Right lobe of liver (tissue), 6 donors: ENCODE results near the gene CORO2B. TPM values are rescaled to one million over a fixed set of nuclear protein-coding genes. Genes with fewer than 3 reads are reported as not detected.

Experiments
- ATAC-seq, 4 donors: fragments of 200-7000 bp; cut with Tn5 transposase; one replicate each; pipeline ENCODE4 v1.9.1; 2020; ENCODE audit warnings: mild to moderate bottlenecking in 4 of 4, moderate library complexity in 4 of 4
- DNase-seq, 3 donors: peaks; one replicate each; pipeline ENCODE4 v3.0.0-alpha.2; 2020
- H3K27ac ChIP-seq, 3 donors: fragments of 200-600 bp; one replicate each; pipeline ENCODE4 v1.8.0; 2022
- H3K27me3 ChIP-seq, 2 donors: fragments of 200-600 bp; one replicate each; pipeline ENCODE4 v1.8.0; 2022
- H3K36me3 ChIP-seq, 4 donors: fragments of 200-600 bp; sonication (generic) in 1 of 4; one replicate each; pipeline versions ENCODE4 v1.5.1 to v1.8.0; 2017 to 2022; ENCODE audit warnings: control low read depth in 1 of 4
- H3K4me1 ChIP-seq, 4 donors: fragments of 200-600 bp; sonication (generic) in 1 of 4; one replicate each; pipeline versions ENCODE4 v1.5.1 to v1.8.0; 2017 to 2022; ENCODE audit warnings: control low read depth in 1 of 4
- H3K4me3 ChIP-seq, 3 donors: fragments of 200-600 bp; one replicate each; pipeline ENCODE4 v1.8.0; 2022
- H3K9me3 ChIP-seq, 4 donors: fragments of 200-600 bp; sonication (generic) in 1 of 4; one replicate each; pipeline versions ENCODE4 v1.5.1 to v1.8.0; 2017 to 2022; ENCODE audit warnings: control low read depth in 1 of 4
- CTCF ChIP-seq, 4 donors: fragments of 200-600 bp in 3 of 4; fragments of 450-650 bp in 1 of 4; IDR thresholded peaks; one replicate each; pipeline versions ENCODE4 v1.5.1 to v1.8.0; 2016 to 2022; ENCODE audit warnings: antibody characterized with exemption in 4 of 4, mild to moderate bottlenecking in 2 of 4
- POLR2A ChIP-seq: fragments of 450-650 bp; IDR thresholded peaks from one replicate; pipeline ENCODE4 v1.6.1; 2017; ENCODE audit warnings: antibody characterized with exemption, mild to moderate bottlenecking
- WGBS: methylation state at CpG from one replicate; pipeline ENCODE4 v1.1.6; 2018; ENCODE audit warnings: low coverage, low lambda C conversion rate; ENCODE audit not compliant: insufficient coverage; ENCODE audit errors: missing lambda C conversion rate; 5-methylcytosine and 5-hydroxymethylcytosine counted together
- intact Hi-C, 2 donors: fragments of 100-400 bp; cut with DNase I; formaldehyde crosslinking; loops; one replicate each; pipeline versions ENCODE4 v1.11.2 to v1.14.1; 2022
- total RNA-seq, 6 experiments: library from RNA; depleted of rRNA in 2 of 6; stranded (reverse); fragments of >200 nt in 2 of 6; fragmentation: NEBNext Ultra II Directional in 3 of 6; extraction: Animal tissue kit (Norgen Biotek cat#: 25700) in 3 of 6; gene quantifications; one replicate each; pipeline versions ENCODE4 v1.1.0 to v1.2.4, GENCODE V29; 2016 to 2023
- donor health status: DM: no; HTN: yes; CAD: no.
- donor health status: DM: no; HTN: no; CAD: no.
- donor health status: DM: no; HTN: no; CAD: no.
- donor health status: DM: no; HTN: yes; CAD: no.
- donor health status: DM: no; HTN: yes; CAD: no.

CORO2B gene
- total RNA-seq, 6 experiments from 2014 or later: 0.18 to 0.68 (median 0.41) TPM

- intact Hi-C loops: no loop called here
- H3K4me1 ChIP-seq: no peaks in the 10 kb centered on the region
- no peak for ATAC-seq
- H3K36me3 ChIP-seq: no peaks in the 10 kb centered on the region
- no peak overlapping the region for H3K4me3 ChIP-seq
- DNase-seq: peak in 1 of 3 donors; percentile 47
- no peak overlapping the region for H3K27ac ChIP-seq
- H3K27me3 ChIP-seq: no peaks in the 10 kb centered on the region
- 67% methylated on average over 2 of the region's 9 CpGs for WGBS
- no peak for TF ChIP-seq CTCF (IDR thresholded peaks at IDR 0.05)
- TF ChIP-seq POLR2A: no peak
- no peaks in the 10 kb centered on the region for H3K9me3 ChIP-seq
Measured at GRCh38 chr15:68596691-68597090, 17.9 kb downstream of the CORO2B start.

- TF ChIP-seq CTCF (IDR thresholded peaks at IDR 0.05): no peak
- TF ChIP-seq POLR2A: no peak
- Histone ChIP-seq H3K27me3 (no peaks in the 10 kb centered on the region), H3K36me3 (no peaks in the 10 kb centered on the region), H3K9me3 (no peaks in the 10 kb centered on the region), H3K4me1 (no peaks in the 10 kb centered on the region), H3K4me3 (no peak overlapping the region), H3K27ac (no peak overlapping the region)
- DNase-seq: peak in 1 of 3 donors; percentile 22
- 59% methylated on average over 3 of the region's 5 CpGs for WGBS
- ATAC-seq: no peak
- intact Hi-C loops: no loop called here
Measured at GRCh38 chr15:68597581-68597980, 18.8 kb downstream of the CORO2B start.

- Histone ChIP-seq H3K9me3 (no peaks in the 10 kb centered on the region), H3K4me3 (no peak overlapping the region), H3K36me3 (no peaks in the 10 kb centered on the region), H3K27ac (no peak overlapping the region), H3K4me1 (no peaks in the 10 kb centered on the region), H3K27me3 (no peaks in the 10 kb centered on the region)
- peak in 3 of 4 donors; percentile 27 to 55 (median 50) for ATAC-seq
- TF ChIP-seq CTCF (IDR thresholded peaks at IDR 0.05) (no peak), POLR2A (no peak)
- 68% methylated on average over 11 of the region's 14 CpGs for WGBS
- DNase-seq: no peak
- intact Hi-C loops: no loop called here
Measured at GRCh38 chr15:68598171-68599152, 19.7 kb downstream of the CORO2B start.

- 86% methylated on average over 6 of the region's 6 CpGs for WGBS
- intact Hi-C loops: no loop called here
- Histone ChIP-seq H3K36me3 (no peaks in the 10 kb centered on the region), H3K4me1 (no peaks in the 10 kb centered on the region), H3K27me3 (no peaks in the 10 kb centered on the region), H3K27ac (no peak overlapping the region), H3K4me3 (no peak overlapping the region), H3K9me3 (no peaks in the 10 kb centered on the region)
- ATAC-seq (no peak), DNase-seq (no peak)
- no peak for TF ChIP-seq POLR2A
- no peak for TF ChIP-seq CTCF (IDR thresholded peaks at IDR 0.05)
Measured at GRCh38 chr15:68599153-68599545, 20.4 kb downstream of the CORO2B start.
